Measurements from ENCODE around the gene RXFP1.

RXFP1 gene

GRCh38 chr4:158540125-158540907 lies 18.6 kb downstream of the RXFP1 start:
- FAIRE-seq (no peak), DNase-seq (ENCODE audit: insufficient read length, low spot score) (no peak)
- no peak for TF ChIP-seq CTCF (IDR thresholded peaks at IDR 0.05; ENCODE audit: insufficient read depth, missing control alignments)

GRCh38 chr4:158541506-158541905 lies 19.8 kb downstream of the RXFP1 start:
- DNase-seq (ENCODE audit: insufficient read length, low spot score) = no peak
- FAIRE-seq = no peak
- TF ChIP-seq CTCF (IDR thresholded peaks at IDR 0.05; ENCODE audit: insufficient read depth, missing control alignments) = no peak

- no peak for TF ChIP-seq CTCF (IDR thresholded peaks at IDR 0.05; ENCODE audit: insufficient read depth, missing control alignments)
- FAIRE-seq = no peak
Measured at GRCh38 chr4:158543191-158543590, 21.5 kb downstream of the RXFP1 start.

GRCh38 chr4:158544141-158544540 lies 22.5 kb downstream of the RXFP1 start:
- FAIRE-seq (no peak), DNase-seq (ENCODE audit: insufficient read length, low spot score) (no peak)
- TF ChIP-seq CTCF (IDR thresholded peaks at IDR 0.05; ENCODE audit: insufficient read depth, missing control alignments) = no peak

More at GRCh38 chr4:158543191-158543590, 21.5 kb downstream of the RXFP1 start:
- DNase-seq (ENCODE audit: insufficient read length, low spot score) = no peak

- no peak for TF ChIP-seq CTCF (IDR thresholded peaks at IDR 0.05; ENCODE audit: insufficient read depth, missing control alignments)
- FAIRE-seq = no peak
Measured at GRCh38 chr4:158553364-158553763, 31.7 kb downstream of the RXFP1 start.

GRCh38 chr4:158560284-158560683 lies 38.6 kb downstream of the RXFP1 start:
- DNase-seq (ENCODE audit: insufficient read length, low spot score) = no peak
- no peak for FAIRE-seq

More at GRCh38 chr4:158553364-158553763, 31.7 kb downstream of the RXFP1 start:
- no peak for DNase-seq (ENCODE audit: insufficient read length, low spot score)

More at GRCh38 chr4:158560284-158560683, 38.6 kb downstream of the RXFP1 start:
- no peak for TF ChIP-seq CTCF (IDR thresholded peaks at IDR 0.05; ENCODE audit: insufficient read depth, missing control alignments)
